ENCODE measurements around the gene NKAIN2.

The NKAIN2 gene

DNA sequence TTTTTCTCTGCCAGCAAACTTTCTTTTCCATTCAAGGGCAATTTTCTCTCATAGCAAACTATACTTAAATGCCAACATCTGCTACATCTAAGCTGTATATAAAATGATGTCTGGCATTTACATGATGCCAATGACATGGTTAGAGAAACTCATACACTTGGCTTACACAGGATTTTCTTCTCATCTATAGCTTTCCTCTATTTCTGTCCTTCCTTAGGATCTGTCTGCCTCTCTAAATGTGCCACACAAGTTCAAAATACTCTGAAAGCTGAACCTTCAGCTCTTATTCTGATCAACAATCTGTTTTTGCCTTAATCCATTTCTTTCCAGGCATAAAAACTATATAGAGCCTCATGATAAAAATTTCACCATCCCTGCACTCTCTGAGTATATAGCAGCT is 867.7 kb downstream of the NKAIN2 start:
- Histone ChIP-seq H3K27ac (peak overlapping the region in 1 of 11 experiments; percentile 37; a peak in 2 of 22 replicates), H4K20me1 (no peaks in the 10 kb centered on the region), H3K4me1 (peaks cover 0 to 19% (median 10%) of the 10 kb centered on the region in 10 experiments; a peak in 12 of 20 replicates), H3K9me3 (replicated peaks in 1 of 11) (peaks cover 5 to 10% (median 6%) of the 10 kb centered on the region in 11 experiments; a peak in 16 of 22 replicates), H3K4me2 (peak overlapping the region in 8 of 11 experiments; percentile 10 to 69 (median 56); a peak in 13 of 22 replicates), H3K9ac (no peak overlapping the region), H3K27me3 (no peaks in the 10 kb centered on the region), H3K36me3 (no peaks in the 10 kb centered on the region), H3K4me3 (no peak overlapping the region)
- no peak for TF ChIP-seq Cebpa-rat (IDR thresholded peaks at IDR 0.05)

DNA sequence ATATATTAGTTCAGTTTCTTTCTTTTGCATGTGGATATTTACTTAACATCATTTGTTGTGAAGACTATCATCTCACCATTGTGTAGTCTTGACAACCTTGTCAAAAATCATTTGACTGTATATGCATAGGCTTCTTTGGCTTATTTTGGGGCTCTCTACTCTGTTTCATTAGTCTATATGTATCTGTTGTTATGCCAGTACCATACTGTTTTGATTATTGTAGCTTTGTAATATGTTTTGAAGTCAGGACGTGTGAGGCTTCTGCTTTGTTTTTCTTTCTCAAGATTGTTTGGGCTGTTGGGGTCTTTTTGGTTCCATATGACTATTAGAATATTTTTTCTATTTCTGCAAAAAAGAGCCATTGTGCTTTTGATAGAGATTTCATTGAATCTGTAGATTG is 870.4 kb downstream of the NKAIN2 start:
- no peak overlapping the region for H3K4me3 ChIP-seq
- no peak for TF ChIP-seq Cebpa-rat (IDR thresholded peaks at IDR 0.05)
- H4K20me1 ChIP-seq: no peaks in the 10 kb centered on the region
- H3K27ac ChIP-seq: no peak overlapping the region
- H3K4me1 ChIP-seq: peaks cover 0 to 19% (median 10%) of the 10 kb centered on the region in 10 experiments; a peak in 12 of 20 replicates
- no peak overlapping the region for H3K9ac ChIP-seq
- H3K4me2 ChIP-seq: no peak overlapping the region
- H3K36me3 ChIP-seq: no peaks in the 10 kb centered on the region
- no peaks in the 10 kb centered on the region for H3K27me3 ChIP-seq
- peaks cover 16 to 33% (median 26%) of the 10 kb centered on the region in 11 experiments; a peak in 20 of 22 replicates for H3K9me3 ChIP-seq (replicated peaks in 1 of 11)

GRCh38 chr6:124676033-124676432 is 872.4 kb downstream of the NKAIN2 start:
- peaks cover 17 to 35% (median 28%) of the 10 kb centered on the region in 11 experiments; a peak in 20 of 22 replicates for H3K9me3 ChIP-seq (replicated peaks in 1 of 11)
- H4K20me1 ChIP-seq: no peaks in the 10 kb centered on the region
- H3K27me3 ChIP-seq: no peaks in the 10 kb centered on the region
- no peak overlapping the region for H3K9ac ChIP-seq
- no peak overlapping the region for H3K27ac ChIP-seq
- no peak overlapping the region for H3K4me3 ChIP-seq
- H3K4me1 ChIP-seq: peaks cover 0 to 11% (median 5%) of the 10 kb centered on the region in 10 experiments; a peak in 11 of 20 replicates
- no peaks in the 10 kb centered on the region for H3K36me3 ChIP-seq
- TF ChIP-seq Cebpa-rat (IDR thresholded peaks at IDR 0.05): no peak
- H3K4me2 ChIP-seq: no peak overlapping the region

GRCh38 chr6:124677874-124678273 is 874.2 kb downstream of the NKAIN2 start:
- H3K27ac ChIP-seq: no peak overlapping the region
- no peak for TF ChIP-seq Cebpa-rat (IDR thresholded peaks at IDR 0.05)

GRCh38 chr6:124679387-124679786 is 875.7 kb downstream of the NKAIN2 start:
- Histone ChIP-seq H3K27me3 (no peaks in the 10 kb centered on the region), H3K9ac (no peak overlapping the region), H3K4me3 (no peak overlapping the region), H3K9me3 (replicated peaks in 1 of 11) (peaks cover 12 to 28% (median 22%) of the 10 kb centered on the region in 11 experiments; a peak in 19 of 22 replicates), H3K4me1 (no peaks in the 10 kb centered on the region), H3K27ac (no peak overlapping the region), H3K36me3 (no peaks in the 10 kb centered on the region), H3K4me2 (no peak overlapping the region), H4K20me1 (no peaks in the 10 kb centered on the region)
- no peak for TF ChIP-seq Cebpa-rat (IDR thresholded peaks at IDR 0.05)

More at GRCh38 chr6:124677874-124678273, 874.2 kb downstream of the NKAIN2 start:
- Histone ChIP-seq H3K27me3 (no peaks in the 10 kb centered on the region), H3K9ac (no peak overlapping the region), H4K20me1 (no peaks in the 10 kb centered on the region), H3K36me3 (no peaks in the 10 kb centered on the region), H3K4me3 (no peak overlapping the region), H3K4me1 (no peaks in the 10 kb centered on the region), H3K9me3 (replicated peaks in 1 of 11) (peaks cover 17 to 35% (median 28%) of the 10 kb centered on the region in 11 experiments; a peak in 20 of 22 replicates), H3K4me2 (no peak overlapping the region)

GRCh38 chr6:124682751-124683150 is 879.1 kb downstream of the NKAIN2 start:
- H3K4me3 ChIP-seq: no peak overlapping the region
- peaks cover 9 to 17% (median 15%) of the 10 kb centered on the region in 11 experiments; a peak in 19 of 22 replicates for H3K9me3 ChIP-seq (replicated peaks in 1 of 11)
- H4K20me1 ChIP-seq: no peaks in the 10 kb centered on the region
- H3K9ac ChIP-seq: no peak overlapping the region
- no peaks in the 10 kb centered on the region for H3K27me3 ChIP-seq
- no peak overlapping the region for H3K27ac ChIP-seq
- TF ChIP-seq Cebpa-rat (IDR thresholded peaks at IDR 0.05): no peak
- no peaks in the 10 kb centered on the region for H3K36me3 ChIP-seq
- no peak overlapping the region for H3K4me2 ChIP-seq
- no peaks in the 10 kb centered on the region for H3K4me1 ChIP-seq

- H3K4me2 ChIP-seq: no peak overlapping the region
- TF ChIP-seq Cebpa-rat (IDR thresholded peaks at IDR 0.05): no peak
Measured at GRCh38 chr6:124683507-124683906, 879.8 kb downstream of the NKAIN2 start.

GRCh38 chr6:124684621-124685020 is 881.0 kb downstream of the NKAIN2 start:
- no peak overlapping the region for H3K27ac ChIP-seq
- no peak for TF ChIP-seq Cebpa-rat (IDR thresholded peaks at IDR 0.05)

More at GRCh38 chr6:124683507-124683906, 879.8 kb downstream of the NKAIN2 start:
- Histone ChIP-seq H4K20me1 (no peaks in the 10 kb centered on the region), H3K9ac (no peak overlapping the region), H3K27ac (no peak overlapping the region), H3K9me3 (replicated peaks in 1 of 11) (peaks cover 2 to 10% (median 7%) of the 10 kb centered on the region in 11 experiments; a peak in 17 of 22 replicates), H3K36me3 (no peaks in the 10 kb centered on the region), H3K4me3 (no peak overlapping the region), H3K27me3 (no peaks in the 10 kb centered on the region), H3K4me1 (no peaks in the 10 kb centered on the region)

GRCh38 chr6:124688369-124688768 is 884.7 kb downstream of the NKAIN2 start:
- TF ChIP-seq Cebpa-rat (IDR thresholded peaks at IDR 0.05): no peak
- no peaks in the 10 kb centered on the region for H3K36me3 ChIP-seq
- no peak overlapping the region for H3K4me2 ChIP-seq
- no peak overlapping the region for H3K4me3 ChIP-seq
- H3K4me1 ChIP-seq: no peaks in the 10 kb centered on the region
- H3K9ac ChIP-seq: no peak overlapping the region
- H3K27me3 ChIP-seq: no peaks in the 10 kb centered on the region
- no peak overlapping the region for H3K27ac ChIP-seq
- no peaks in the 10 kb centered on the region for H4K20me1 ChIP-seq
- no peaks in the 10 kb centered on the region for H3K9me3 ChIP-seq (replicated peaks in 1 of 11)

More at GRCh38 chr6:124684621-124685020, 881.0 kb downstream of the NKAIN2 start:
- H3K4me1 ChIP-seq: no peaks in the 10 kb centered on the region
- no peaks in the 10 kb centered on the region for H3K27me3 ChIP-seq
- H3K9ac ChIP-seq: no peak overlapping the region
- H4K20me1 ChIP-seq: no peaks in the 10 kb centered on the region
- no peaks in the 10 kb centered on the region for H3K9me3 ChIP-seq (replicated peaks in 1 of 11)
- H3K4me2 ChIP-seq: no peak overlapping the region
- H3K4me3 ChIP-seq: no peak overlapping the region
- no peaks in the 10 kb centered on the region for H3K36me3 ChIP-seq

GRCh38 chr6:124694139-124694705 is 890.6 kb downstream of the NKAIN2 start:
- Histone ChIP-seq H3K9ac (no peak overlapping the region), H3K4me2 (no peak overlapping the region), H3K27ac (no peak overlapping the region), H3K27me3 (no peaks in the 10 kb centered on the region), H3K36me3 (no peaks in the 10 kb centered on the region), H4K20me1 (no peaks in the 10 kb centered on the region), H3K4me1 (no peaks in the 10 kb centered on the region), H3K9me3 (replicated peaks in 1 of 11) (no peaks in the 10 kb centered on the region), H3K4me3 (no peak overlapping the region)
- no peak for TF ChIP-seq Cebpa-rat (IDR thresholded peaks at IDR 0.05)
